C4-2B (cell line): Measurements from ENCODE around the gene DENND11.
A peak's percentile ranks its signal among the peaks of the same experiment; 100 is the strongest.

ENCODE experiments used
- H3K27ac ChIP-seq: fragments of 450-650 bp; 2 replicates; pipeline ENCODE4 v1.5.1; 2017
- ZFX ChIP-seq: fragments of 450-650 bp; IDR thresholded peaks from 2 replicates; pipeline ENCODE4 v1.6.1; 2017
- TF ChIP-seq, protein P1 (sequence below): fragments of 450-650 bp; conservative IDR thresholded peaks from 2 replicates; pipeline ENCODE4 v1.5.1; 2017; ENCODE audit warnings: mild to moderate bottlenecking

DENND11 gene

DNA sequence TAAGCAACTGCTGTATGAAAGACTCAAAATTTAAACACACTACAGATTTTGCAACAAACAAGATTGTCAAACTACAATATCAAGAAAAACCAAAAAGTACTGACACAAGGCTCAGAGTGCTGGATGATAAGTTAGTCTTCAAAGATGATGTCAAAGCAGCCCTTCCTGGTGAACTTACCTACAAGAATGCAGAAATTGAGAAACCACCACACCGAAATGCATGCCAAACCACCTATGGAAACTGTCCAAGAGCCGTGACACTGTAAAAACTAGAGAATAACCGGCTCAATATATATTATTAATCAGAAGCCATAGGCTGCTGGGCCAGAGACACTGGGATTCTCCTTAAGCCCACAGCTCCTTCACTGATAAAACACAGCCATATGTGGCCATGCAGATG lies 25.3 kb downstream of the DENND11 start:
- H3K27ac ChIP-seq, result no peak overlapping the region
- TF ChIP-seq, protein P1, sequence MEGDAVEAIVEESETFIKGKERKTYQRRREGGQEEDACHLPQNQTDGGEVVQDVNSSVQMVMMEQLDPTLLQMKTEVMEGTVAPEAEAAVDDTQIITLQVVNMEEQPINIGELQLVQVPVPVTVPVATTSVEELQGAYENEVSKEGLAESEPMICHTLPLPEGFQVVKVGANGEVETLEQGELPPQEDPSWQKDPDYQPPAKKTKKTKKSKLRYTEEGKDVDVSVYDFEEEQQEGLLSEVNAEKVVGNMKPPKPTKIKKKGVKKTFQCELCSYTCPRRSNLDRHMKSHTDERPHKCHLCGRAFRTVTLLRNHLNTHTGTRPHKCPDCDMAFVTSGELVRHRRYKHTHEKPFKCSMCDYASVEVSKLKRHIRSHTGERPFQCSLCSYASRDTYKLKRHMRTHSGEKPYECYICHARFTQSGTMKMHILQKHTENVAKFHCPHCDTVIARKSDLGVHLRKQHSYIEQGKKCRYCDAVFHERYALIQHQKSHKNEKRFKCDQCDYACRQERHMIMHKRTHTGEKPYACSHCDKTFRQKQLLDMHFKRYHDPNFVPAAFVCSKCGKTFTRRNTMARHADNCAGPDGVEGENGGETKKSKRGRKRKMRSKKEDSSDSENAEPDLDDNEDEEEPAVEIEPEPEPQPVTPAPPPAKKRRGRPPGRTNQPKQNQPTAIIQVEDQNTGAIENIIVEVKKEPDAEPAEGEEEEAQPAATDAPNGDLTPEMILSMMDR, result no peak
- no peak for TF ChIP-seq ZFX

DNA sequence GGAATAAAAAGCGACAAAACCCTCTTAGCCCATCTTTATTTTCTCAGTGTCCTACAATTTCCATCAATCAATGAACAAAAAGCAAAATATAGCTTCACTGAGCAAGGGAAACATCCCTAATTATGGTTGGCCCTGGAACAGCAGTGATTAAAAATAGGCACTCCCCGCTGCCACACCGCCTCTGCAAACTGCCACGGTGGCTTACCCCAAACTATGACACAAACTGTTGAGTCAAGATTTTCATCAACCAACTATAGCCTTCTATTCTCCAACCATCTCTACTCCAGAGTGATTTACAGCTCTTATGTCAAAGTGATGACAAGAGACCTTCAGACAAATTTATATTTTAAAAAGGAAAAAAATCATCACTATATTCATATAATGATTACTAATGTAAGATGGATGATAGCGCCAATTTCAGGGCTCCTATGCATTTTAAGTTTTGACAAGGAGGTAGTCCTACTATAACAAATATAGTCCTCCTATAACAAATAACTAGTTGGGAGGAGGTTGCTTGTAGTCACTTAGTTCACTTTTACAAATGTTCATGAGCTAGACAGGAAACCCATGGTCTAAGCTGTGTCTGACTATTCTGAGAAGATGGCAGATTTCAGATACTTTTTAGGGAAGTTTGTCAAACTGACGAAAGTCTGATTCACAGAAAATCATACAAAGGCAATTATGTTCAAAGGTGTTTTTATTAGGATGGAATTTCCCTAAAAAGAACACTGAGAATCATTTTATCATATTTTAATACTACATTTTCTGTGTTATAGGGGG lies 26.3 kb downstream of the DENND11 start:
- TF ChIP-seq ZFX, result no peak
- TF ChIP-seq, protein P1, result no peak
- no peak overlapping the region for H3K27ac ChIP-seq

DNA sequence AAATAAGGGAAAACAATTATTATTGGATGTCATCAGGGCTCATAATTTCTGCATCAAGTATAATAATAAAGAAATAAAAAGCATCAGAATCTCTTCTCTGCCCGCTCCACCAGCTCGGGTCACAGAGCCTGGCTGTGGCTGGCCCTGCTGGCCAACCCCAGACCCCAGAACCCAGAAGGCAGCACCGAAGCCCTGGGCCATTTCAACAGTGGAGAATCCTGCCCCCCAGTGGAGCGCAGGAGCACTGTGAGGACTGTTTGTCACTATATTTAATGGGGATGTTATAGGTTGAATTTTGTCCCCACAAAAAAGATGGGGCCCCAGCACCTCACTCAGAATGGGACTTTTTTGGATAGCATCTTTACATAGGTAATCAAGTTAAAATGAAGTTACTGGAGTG lies 27.3 kb downstream of the DENND11 start:
- no peak for TF ChIP-seq ZFX
- TF ChIP-seq, protein P1, result peak; percentile 66
- no peak overlapping the region for H3K27ac ChIP-seq

DNA sequence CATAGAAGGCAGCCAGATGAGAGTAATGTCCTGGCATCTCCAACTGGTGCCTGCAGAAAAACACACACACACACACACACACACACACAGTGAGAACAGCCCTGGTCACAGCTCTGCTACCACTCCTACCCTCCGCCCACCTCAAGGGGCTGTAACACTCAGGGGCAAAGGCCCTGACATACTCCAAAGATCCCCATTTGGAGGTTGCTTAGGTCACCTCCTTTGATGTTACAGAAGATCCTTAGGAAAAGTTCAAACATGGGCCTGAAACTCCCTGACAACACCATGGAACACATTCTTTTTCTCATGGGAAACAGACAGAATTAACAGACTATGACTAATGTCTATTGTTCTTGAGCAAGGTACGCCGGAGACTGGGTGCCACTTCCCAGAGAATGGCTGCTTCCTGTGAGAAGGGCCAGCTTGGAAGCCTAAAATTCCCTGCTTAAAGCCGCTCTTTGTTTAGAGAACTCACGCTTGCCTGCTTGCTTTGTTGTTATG lies 27.7 kb downstream of the DENND11 start:
- H3K27ac ChIP-seq, result no peak overlapping the region

DNA sequence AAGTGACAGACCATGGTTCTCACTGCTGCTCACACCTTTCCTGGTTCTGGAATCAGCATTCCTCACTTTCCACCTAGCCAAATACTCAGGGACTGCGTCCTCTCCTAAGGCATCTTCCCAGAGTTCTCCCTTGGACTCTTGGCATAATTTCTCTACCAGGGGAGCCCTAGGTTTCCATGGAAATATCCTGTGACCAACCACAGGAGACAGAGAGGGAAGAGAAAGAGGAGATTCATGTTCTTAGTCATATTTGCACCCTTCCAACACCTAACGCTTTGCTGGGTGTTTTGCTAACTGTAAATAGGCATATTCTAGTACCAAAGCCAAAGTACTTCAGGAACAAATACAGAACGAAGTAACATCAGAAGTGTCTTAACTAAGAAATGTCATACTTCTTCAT lies 28.6 kb downstream of the DENND11 start:
- no peak overlapping the region for H3K27ac ChIP-seq
- TF ChIP-seq ZFX, result no peak
- TF ChIP-seq, protein P1, result no peak

More for the DNA sequence above, 27.7 kb downstream of the DENND11 start:
- TF ChIP-seq, protein P1, result no peak
- no peak for TF ChIP-seq ZFX

DNA sequence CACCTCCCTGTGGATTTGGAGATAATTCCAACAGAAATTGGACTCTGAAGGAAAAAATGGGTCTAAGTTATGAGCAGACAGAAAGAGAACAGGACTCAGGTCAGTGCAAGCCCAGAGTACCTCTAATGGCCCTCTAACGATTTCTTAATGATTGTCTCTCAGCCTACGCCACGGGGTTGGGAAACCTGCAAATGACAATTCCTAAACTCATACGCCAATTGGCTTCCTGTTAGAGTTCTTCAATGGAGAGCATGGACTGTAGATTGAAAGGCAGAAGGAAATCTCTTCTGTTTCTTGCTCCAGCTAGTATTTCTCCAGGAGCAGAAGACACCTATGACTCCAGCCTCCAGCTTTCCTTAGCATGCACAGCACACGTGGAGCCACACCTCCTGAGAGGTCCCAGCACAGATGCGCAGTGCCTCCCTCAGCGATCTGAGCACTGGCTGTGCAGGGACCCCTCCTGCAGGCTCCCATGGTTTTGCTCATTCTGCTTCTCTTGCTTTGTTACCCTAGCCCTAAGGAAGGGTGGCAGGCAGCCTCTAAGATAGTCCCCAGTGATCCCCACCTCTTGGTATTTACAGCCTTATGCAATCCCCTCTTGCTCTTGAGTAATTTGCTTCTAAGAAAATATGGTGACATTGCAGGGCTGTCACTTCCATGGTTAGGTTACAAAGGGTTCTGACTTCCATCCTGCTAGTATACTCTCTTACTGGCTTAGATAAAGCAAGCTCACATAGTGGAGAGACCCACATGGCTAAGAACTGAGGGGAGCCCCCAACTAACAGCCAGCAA lies 30.1 kb downstream of the DENND11 start:
- no peak overlapping the region for H3K27ac ChIP-seq
- TF ChIP-seq, protein P1, result no peak
- no peak for TF ChIP-seq ZFX

DNA sequence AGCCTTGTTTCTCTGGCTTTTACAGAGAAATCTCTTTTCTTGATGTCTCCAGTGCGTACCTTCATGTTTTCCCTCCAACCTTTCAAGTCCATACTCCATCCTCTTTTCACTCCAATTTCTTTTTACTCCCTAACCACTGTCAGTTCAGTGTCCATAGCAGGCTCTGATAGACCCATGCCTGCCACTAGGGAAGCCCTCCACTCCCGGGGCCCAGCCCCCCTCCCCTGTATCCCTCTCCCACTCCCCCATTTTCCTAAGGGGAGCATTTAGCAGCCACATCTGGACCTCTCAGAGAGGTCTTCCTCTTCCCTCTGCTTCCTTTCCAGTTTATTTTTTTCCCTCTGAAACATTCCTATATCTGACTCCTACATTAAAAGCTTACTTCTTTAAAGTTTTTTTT lies 33.1 kb downstream of the DENND11 start:
- no peak for TF ChIP-seq ZFX
- TF ChIP-seq, protein P1, result no peak
- H3K27ac ChIP-seq, result no peak overlapping the region
